Peyer's patch (tissue), 4 donors: ENCODE measurements around the gene VAV1.

Source experiments
- CTCF ChIP-seq, 6 experiments: fragments of 450-650 bp in 4 of 6; fragments of 200-600 bp in 2 of 6; sonication (generic) in 1 of 6; IDR thresholded peaks; one replicate each; pipeline ENCODE4 v1.5.1; 2017 to 2019; ENCODE audit warnings: antibody characterized with exemption in 6 of 6, mild to moderate bottlenecking in 3 of 6, moderate library complexity in 1 of 6
- POLR2A ChIP-seq, 2 donors: fragments of 450-650 bp; IDR thresholded peaks; one replicate each; pipeline ENCODE4 v1.5.1; 2017; ENCODE audit warnings: antibody characterized with exemption in 2 of 2, mild to moderate bottlenecking in 2 of 2, moderate library complexity in 2 of 2

GRCh38 chr19:6794686-6795431, 22.4 kb downstream of the VAV1 start:
- TF ChIP-seq CTCF (IDR thresholded peaks at IDR 0.05): no peak
- TF ChIP-seq POLR2A (IDR thresholded peaks at IDR 0.05): no peak
